H1 (cell line): Measurements from ENCODE around the gene KNOP1. TPM values are rescaled to one million over a fixed set of nuclear protein-coding genes. Genes with fewer than 3 reads are reported as not detected.

Experiments used
- ASH2L ChIP-seq: fragments of 200-600, 300-600 bp; sonication (generic); IDR thresholded peaks from one replicate; pipeline ENCODE4 v1.7.1; 2017; ENCODE audit warnings: low read length
- CHD7 ChIP-seq: fragments of 300-600 bp; sonication (generic); IDR thresholded peaks from 2 replicates; pipeline ENCODE4 v1.7.1; 2012; ENCODE audit warnings: low read length, moderate library complexity, mild to moderate bottlenecking, inconsistent platforms; ENCODE audit not compliant: insufficient replicate concordance
- CREB1 ChIP-seq: IDR thresholded peaks from 2 replicates; pipeline ENCODE4 v1.6.1; 2012; ENCODE audit warnings: inconsistent platforms
- KDM5A ChIP-seq: fragments of 200-600 bp; IDR thresholded peaks from 2 replicates; pipeline ENCODE4 v1.7.1; 2012; ENCODE audit warnings: mild to moderate bottlenecking, low read length, inconsistent platforms, mixed read lengths
- NRF1 ChIP-seq: IDR thresholded peaks from 2 replicates; pipeline ENCODE4 v1.6.1; 2011; ENCODE audit warnings: mild to moderate bottlenecking, low read depth, low read length, improper control_type of control experiment
- POLR2A ChIP-seq, 2 experiments: IDR thresholded peaks; 1 replicate in 1 of 2; 2 replicates in 1 of 2; pipeline ENCODE4 v1.6.1; 2011; ENCODE audit warnings: low read depth in 2 of 2, low read length in 2 of 2, mild to moderate bottlenecking in 2 of 2; ENCODE audit errors: control extremely low read depth in 1 of 2
- SP1 ChIP-seq: IDR thresholded peaks from 2 replicates; pipeline ENCODE4 v1.6.1; 2011; ENCODE audit warnings: low read depth, low read length
- SP2 ChIP-seq: IDR thresholded peaks from 2 replicates; pipeline ENCODE4 v1.6.1; 2012; ENCODE audit warnings: mild to moderate bottlenecking, low read length, inconsistent platforms
- TAF1 ChIP-seq: IDR thresholded peaks from 2 replicates; pipeline ENCODE4 v1.6.1; 2011; ENCODE audit warnings: mild to moderate bottlenecking, low read depth, low read length
- polyA plus RNA-seq, 7 experiments: library from polyadenylated mRNA; depleted of rRNA in 3 of 7; stranded (reverse) in 5 of 7; unstranded in 2 of 7; fragments of >200 nt in 5 of 7; fragments of 200-250 nt in 2 of 7; gene quantifications; 1 replicate in 5 of 7; 2 replicates in 1 of 7; 4 replicates in 1 of 7; pipeline versions ENCODE4 v1.2.1 to v1.2.3, GENCODE V29; 2011 to 2013; ENCODE audit warnings: missing spikeins in 2 of 7, mixed read lengths in 2 of 7
- total RNA-seq: library from RNA; stranded (reverse); fragmentation: NEBNext Ultra II Directional; extraction: Animal tissue kit (Norgen Biotek cat#: 25700); gene quantifications from 2 replicates; pipeline ENCODE4 v1.2.1, GENCODE V29; 2021

The KNOP1 gene
- total and polyA plus RNA-seq, 2 of the 8 experiments (the other 6 are each of a cell fraction or from before 2014, with no cell fraction given), result 21.6 to 87.9 TPM

DNA sequence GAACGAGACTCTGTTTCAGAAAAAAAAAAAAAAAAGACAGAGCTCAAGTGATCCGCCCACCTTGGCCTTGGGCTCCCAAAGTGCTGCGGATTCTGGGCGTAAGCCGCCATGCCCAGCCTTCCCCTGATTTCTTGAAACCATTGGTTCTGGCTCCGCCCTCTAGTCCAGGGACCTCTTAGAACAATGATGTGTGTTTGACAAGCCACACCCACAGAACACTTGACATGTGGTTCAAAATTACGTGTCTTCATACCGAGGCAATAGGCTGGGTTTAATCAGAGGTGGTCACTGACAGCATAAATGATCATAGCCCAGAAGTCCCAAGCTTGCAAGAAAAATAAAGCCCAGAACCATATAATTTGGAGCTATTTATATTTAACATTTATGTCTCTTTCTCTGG lies 23.0 kb downstream of the KNOP1 start (continued):
- TF ChIP-seq CHD7 (no peak), CREB1 (no peak), ASH2L (no peak), NRF1 (no peak), SP2 (no peak), POLR2A (IDR thresholded peaks at IDR 0.05; ENCODE audit: control extremely low read depth in 1 of 2, low read depth in 2 of 2, low read length in 2 of 2) (no peak), SP1 (no peak), KDM5A (no peak), TAF1 (no peak)
